GM21423 (cell line): ENCODE data around the gene TSEN15.

Experiments used
- ATAC-seq: cut with Tn5 transposase; IDR thresholded peaks from one replicate; pipeline ENCODE4 v1.9.1; 2021; ENCODE audit warnings: mild to moderate bottlenecking, moderate library complexity; ENCODE audit not compliant: unreplicated experiment

Gene TSEN15

DNA sequence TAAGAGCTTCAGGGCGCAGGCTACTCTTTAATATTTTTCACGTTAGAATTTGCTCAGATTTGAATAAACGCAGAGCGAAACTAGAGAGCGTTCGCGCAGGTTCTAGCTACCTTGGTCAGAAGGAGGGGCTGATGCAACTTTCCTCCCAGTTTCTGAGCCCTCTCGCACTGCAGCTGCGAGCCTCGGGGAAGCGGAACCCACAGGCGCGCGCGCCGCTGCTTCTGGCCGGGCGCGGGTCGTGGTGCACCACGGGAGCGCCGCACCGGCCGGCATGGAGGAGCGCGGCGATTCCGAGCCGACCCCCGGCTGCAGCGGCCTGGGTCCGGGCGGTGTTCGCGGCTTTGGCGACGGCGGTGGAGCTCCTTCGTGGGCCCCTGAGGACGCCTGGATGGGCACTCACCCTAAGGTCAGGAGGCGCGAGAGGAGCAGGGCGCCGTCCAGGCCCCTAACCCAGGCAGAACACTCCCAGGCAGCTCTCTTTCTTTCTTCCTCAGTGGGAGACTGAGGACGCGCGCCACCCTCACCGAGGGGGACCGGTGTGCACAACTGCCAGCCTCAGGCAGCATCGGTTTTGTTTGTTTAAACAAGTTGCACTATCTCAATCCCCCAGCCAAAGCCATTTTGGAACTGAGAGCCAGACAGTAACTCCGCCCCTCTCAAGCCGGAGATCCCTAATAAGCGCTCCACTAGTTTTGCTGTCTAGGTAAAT lies at the start of gene TSEN15:
Gene TSEN15, plus strand, starts transcription at position 246 of the 709 bp plus-strand sequence. Its CDS starts 26 bp downstream, at position 272.
- peak; percentile 98 for ATAC-seq

- no peak for ATAC-seq
These were observed 49.5 kb upstream of the TSEN15 start for GRCh38 chr1:184002071-184002470.

- no peak for ATAC-seq
These were observed 46.6 kb upstream of the TSEN15 start for GRCh38 chr1:184004935-184005334.

GRCh38 chr1:184005506-184005905 lies 46.0 kb upstream of the TSEN15 start:
- no peak for ATAC-seq

DNA sequence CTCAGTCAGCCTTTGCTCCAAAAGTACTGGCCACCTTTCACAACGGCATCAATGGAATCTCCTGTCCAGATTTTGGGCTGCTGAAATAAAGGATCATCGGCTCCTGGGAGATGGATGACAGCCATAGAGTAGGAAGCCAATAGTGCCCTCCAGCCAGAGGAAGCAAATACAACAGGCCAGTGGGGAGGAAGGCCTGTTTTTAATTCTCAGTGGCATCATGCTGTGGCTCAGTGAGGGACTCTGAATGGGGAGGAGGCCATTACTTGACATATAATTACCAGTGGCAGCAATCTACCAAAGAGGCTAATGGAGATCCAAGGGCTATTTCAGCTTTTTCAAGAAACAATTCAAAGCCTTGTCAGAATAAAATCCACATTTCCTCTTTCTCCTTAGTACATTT lies 40.7 kb upstream of the TSEN15 start:
- no peak for ATAC-seq

- no peak for ATAC-seq
These were observed 39.3 kb upstream of the TSEN15 start for GRCh38 chr1:184012187-184012586.

DNA sequence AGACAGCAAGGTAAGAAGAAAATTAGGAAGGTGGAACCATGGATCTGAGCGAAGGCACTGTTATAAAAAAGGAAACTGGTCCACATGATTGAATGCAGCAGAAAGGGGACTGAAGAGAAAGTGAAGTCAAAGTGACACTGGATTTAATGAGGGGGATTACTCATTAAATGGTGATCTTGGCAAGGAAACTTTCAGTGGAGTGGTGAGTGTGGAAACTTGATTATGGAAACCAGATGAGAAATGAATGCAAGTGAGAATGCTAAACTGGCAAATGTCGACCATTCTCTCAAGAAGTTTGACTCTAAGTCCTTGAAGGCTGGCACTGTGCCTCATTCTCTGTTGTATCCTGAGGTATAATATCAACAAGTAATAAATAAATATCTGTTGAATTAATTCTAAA lies 37.3 kb upstream of the TSEN15 start:
- ATAC-seq, result no peak

- ATAC-seq, result no peak
These were observed 35.4 kb upstream of the TSEN15 start for GRCh38 chr1:184016169-184016568.

- no peak for ATAC-seq
These were observed 34.2 kb upstream of the TSEN15 start for GRCh38 chr1:184017306-184017705.

DNA sequence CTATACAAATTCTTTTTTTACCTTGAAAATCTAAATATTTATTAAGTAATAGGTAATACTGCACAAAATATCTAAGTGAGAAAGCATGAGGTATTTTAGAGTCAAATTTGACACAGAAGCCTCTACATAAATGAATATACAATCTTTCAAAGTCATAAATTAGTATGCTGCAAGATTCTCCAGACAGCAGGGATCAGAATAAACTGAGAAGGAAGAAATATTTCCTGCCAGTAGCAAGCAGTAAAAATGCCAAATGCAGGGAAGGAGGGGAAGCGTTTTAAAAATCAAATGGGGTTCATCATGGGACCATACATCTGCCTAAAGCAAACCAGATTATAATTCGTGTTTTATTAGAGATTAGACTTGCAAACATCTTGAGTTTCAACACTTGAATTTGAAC lies 32.9 kb upstream of the TSEN15 start:
- no peak for ATAC-seq

DNA sequence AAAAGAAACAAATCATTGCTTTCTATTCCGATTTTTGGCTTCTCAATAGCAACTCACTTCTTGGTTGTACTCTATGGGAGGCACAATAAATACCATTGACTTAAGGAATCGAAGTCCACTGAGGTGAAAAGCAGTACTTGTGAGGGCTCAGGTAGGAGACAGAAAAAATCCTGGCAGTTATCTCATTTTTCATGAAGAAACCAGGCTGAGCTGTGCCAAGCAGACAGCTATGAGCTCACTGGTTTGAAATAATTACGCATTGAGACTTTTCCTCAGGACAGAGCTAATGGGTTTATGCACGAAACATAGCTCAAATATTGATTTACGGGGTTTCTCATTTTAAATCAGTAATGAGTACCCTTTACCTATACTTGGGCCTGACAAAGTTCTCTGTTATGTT lies 32.5 kb upstream of the TSEN15 start:
- ATAC-seq, result no peak

GRCh38 chr1:184019506-184019905 lies 32.0 kb upstream of the TSEN15 start:
- no peak for ATAC-seq

DNA sequence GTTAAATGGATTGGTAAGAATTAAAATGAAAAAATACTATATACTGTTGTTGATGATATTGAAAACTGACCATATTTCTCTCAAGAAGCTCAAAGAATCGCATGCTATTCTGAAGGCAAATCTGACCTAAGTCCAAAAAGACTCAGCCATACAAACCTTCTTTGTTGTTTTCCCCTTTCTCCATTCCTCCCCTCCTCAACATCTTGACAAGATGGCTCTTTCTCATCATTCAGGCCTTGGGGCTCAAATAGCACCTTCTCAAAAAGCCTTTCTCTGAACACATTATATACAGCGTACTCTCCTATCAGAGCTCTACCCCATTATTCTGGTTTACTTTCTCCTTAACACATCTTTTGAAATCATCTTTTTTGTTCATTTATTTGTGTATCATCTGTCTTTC lies 31.2 kb upstream of the TSEN15 start:
- ATAC-seq, result no peak

GRCh38 chr1:184020855-184021254 lies 30.7 kb upstream of the TSEN15 start:
- no peak for ATAC-seq

- no peak for ATAC-seq
These were observed 29.8 kb upstream of the TSEN15 start for GRCh38 chr1:184021728-184022127.

DNA sequence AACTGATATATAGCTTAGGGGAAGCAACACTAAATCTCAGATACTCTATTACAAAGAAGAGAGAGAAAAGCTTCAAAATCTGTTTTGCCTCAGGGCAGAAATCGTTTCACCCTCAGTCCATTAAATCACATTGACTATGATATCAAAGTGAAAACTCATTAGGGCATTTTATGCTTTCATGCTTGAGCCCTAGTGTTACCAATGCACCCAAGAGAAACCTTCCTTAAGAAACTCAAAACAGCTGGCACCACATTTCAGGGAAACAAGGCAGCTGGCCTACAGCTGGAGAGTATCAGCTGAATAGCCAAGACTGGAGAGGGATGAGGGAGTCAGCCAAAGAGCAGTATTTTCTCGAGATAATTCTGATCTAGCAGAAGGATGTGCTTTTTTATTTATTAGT lies 28.9 kb upstream of the TSEN15 start:
- ATAC-seq, result no peak

DNA sequence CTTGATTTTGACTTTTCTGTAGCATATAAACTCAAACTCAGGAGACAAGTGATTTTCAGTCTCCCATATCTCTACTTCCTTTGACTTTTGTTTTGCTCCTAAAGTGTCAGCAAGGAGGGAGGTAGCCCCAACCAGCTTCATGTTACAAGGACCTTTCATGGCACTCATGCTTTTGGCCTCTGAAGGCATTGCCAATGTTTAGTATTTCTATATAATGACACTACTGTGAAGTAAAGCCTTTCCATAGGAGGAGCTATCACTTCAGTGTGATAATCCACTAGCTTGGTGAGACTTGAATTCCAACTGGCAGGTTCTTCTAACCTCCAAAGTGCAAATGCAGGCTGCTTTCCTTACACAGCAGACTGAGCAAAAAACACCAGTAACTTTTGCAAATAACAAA lies 28.4 kb upstream of the TSEN15 start:
- no peak for ATAC-seq

DNA sequence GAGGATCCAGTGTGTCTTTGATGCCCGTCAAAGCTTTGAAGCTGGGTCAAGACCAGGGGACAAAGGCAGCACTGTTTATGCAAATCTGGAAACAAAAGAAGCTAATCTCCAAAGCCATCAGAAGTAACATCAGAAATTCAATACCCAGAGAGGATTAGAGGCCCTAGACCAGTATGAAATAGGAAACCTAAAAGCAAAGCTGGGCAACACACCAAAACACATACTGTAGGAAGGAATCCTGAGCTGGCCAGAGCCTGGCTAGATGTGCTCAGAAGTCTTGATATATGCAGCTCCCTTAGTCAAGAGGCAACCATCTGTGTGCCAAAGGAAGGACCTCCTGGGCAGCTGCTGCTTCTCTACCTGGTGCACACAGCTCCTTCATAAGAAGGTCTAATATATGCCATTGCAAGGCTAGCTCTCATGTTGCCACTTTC lies 26.3 kb upstream of the TSEN15 start:
- ATAC-seq, result no peak

DNA sequence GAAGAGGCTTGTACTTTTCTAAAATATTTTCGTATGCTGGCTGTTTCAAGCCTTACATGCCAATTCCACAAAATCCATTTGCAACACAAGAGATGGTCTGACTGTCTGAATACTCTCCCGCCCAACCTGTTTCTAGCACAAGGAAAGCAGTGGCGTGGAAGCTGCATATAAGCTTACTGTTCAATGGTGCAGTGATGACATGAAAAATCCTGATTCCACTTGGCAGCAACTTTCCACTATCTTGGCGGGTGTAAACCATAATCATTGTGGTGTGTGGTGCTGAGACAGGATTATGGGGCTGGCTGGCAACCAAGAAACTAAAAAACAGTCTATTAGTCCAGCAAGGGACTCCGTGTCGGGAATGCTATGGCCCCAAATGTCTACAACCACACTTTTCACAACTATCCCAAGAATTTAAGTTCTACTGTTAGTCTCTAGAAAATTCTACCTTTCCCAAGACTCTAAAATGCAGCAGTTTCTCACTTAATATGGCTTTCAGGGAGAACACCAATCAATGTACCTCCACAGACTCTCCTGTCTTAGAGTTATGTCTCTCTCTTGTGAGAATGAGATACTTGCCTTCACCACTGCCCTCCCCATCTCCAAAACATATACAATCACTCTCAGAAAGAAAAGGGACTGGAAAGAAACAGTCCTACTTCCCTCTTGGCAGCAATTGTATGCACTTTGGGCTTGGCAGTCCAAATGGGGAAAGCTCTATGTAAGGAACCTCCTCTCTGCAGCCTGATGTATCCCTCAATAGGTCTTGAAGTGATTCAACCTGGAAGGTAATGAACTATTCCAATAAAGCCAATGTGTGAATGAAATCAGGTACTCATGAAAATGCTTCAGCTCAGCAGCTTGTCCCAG lies 23.5 kb upstream of the TSEN15 start:
- ATAC-seq, result no peak

- no peak for ATAC-seq
These were observed 22.5 kb upstream of the TSEN15 start for GRCh38 chr1:184028854-184029623.

DNA sequence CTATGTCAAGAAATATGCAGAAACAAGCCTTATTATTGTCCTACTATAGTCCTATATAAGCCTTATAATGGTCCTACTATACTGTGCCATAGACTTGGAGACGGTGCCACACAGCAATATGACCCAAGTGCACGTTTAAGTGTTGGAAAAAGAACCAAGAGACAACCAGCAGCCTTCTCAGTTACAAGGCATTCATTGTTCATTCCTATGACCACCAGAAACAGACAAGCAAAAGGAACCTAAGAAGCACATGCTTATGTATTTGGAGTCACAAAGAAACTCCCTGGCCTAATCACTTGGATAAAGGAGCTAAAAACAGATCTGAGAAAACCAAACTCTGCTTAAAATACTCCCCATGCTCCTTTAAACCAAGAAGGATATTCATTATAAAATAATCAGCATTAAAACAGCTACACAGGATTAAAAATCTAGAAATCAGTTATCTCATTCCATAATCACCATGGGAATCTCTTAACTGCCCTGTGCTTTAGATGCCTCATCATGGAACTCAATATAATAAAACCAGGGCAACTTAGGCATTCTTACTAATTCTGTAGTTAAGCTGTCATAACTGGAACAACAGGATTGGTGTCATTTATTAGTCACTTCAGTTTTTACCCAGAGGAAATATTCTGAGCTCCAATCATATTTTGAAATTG lies 21.0 kb upstream of the TSEN15 start:
- ATAC-seq, result no peak
